Measurements from ENCODE around the gene KANK3. TPM values are rescaled to one million over a fixed set of nuclear protein-coding genes. Genes with fewer than 3 reads are reported as not detected.

KANK3 gene
- total and polyA plus RNA-seq, 3 experiments from 2014 or later: 0.97 to 3.6 (median 1.1) TPM

DNA sequence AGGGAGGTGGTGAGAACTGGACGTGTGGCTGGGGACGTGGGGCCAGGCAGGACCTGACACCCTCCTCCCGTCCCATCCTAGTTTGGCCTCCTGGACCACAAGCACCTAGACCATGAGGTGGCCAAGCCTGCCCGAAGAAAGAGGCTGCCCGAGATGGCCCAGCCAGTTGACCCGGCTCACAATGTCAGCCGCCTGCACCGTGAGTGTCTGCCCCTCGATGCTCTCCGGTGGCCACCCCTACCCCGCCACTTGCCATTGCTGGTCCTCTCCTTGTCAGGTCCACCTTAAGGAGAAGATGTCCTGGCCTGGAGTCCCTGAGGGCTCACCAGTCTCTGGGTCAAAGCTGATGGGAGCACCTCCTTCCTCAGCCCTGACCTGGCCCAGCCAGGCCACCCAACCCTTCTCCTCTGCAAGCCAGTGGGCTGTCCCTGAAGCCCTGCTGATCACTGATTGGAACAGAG is 23.1 kb upstream of the KANK3 start:
- Histone ChIP-seq H3K27me3 (ENCODE audit: insufficient read depth, low read length, poor library complexity, severe bottlenecking) (peaks cover 12% of the 10 kb centered on the region), H3K4me3 (ENCODE audit: low read length) (no peak overlapping the region), H3K9me3 (ENCODE audit: low read length) (no peaks in the 10 kb centered on the region), H3K36me3 (ENCODE audit: insufficient read depth, low read length) (no peaks in the 10 kb centered on the region), H3K27ac (ENCODE audit: low read depth, low read length) (no peak overlapping the region), H3K4me1 (ENCODE audit: insufficient read depth, low read length) (peaks cover 5% of the 10 kb centered on the region)
- H3K27ac Mint-ChIP-seq: no peak overlapping the region
- DNase-seq: no peak
- peaks cover 26 to 51% of the 10 kb centered on the region in 2 donors for H3K27me3 Mint-ChIP-seq
- H3K4me1 Mint-ChIP-seq: peaks cover 4 to 15% (median 14%) of the 10 kb centered on the region in 3 donors
- H3K9me3 Mint-ChIP-seq: no peaks in the 10 kb centered on the region
- peak overlapping the region in 2 of 7 donors; percentile 5 to 24 for H3K4me3 Mint-ChIP-seq
- ChIA-PET POLR2A (no interaction called here), CTCF (interaction anchor here (2.2 kb wide), 1 partner anchor 12 kb away, joined by 11 read pairs; no protein-coding TSS in a partner anchor)
- H3K36me3 Mint-ChIP-seq: no peaks in the 10 kb centered on the region

GRCh38 chr19:8363803-8364771 is 21.0 kb upstream of the KANK3 start, which contains the start of gene ANGPTL4:
Gene ANGPTL4, plus strand, starts transcription at chr19:8364155. Its CDS starts 167 bp downstream, at chr19:8364322.
- POLR2A ChIA-PET: interaction anchor here (0.6 to 1.0 kb wide), 2 partner anchors 70 to 269 kb away, joined by 3 read pairs; no protein-coding TSS in a partner anchor
- DNase-seq: peak in 4 of 5 donors; percentile 13 to 58 (median 30)
- H3K27me3 Mint-ChIP-seq: peaks cover 29 to 53% of the 10 kb centered on the region in 2 donors

GRCh38 chr19:8361921-8362793 is 19.1 kb upstream of the KANK3 start:
- H3K36me3 ChIP-seq (ENCODE audit: insufficient read depth, low read length): no peaks in the 10 kb centered on the region
- POLR2A ChIA-PET: interaction anchor here (0.6 kb wide), 1 partner anchor 18 kb away, joined by 3 read pairs; no protein-coding TSS in a partner anchor
- no peak for DNase-seq
- peaks cover 26 to 38% of the 10 kb centered on the region in 2 donors for H3K27me3 Mint-ChIP-seq
- H3K4me3 Mint-ChIP-seq: peak overlapping the region in 1 of 7 donors; percentile 24
- peaks cover 12% of the 10 kb centered on the region for H3K27me3 ChIP-seq (ENCODE audit: insufficient read depth, low read length, poor library complexity, severe bottlenecking)
- H3K4me3 ChIP-seq (ENCODE audit: low read length): no peak overlapping the region
- no peaks in the 10 kb centered on the region for H3K36me3 Mint-ChIP-seq
- no peak overlapping the region for H3K27ac Mint-ChIP-seq
- H3K9me3 Mint-ChIP-seq: peaks cover 0 to 2% (median 0%) of the 10 kb centered on the region in 5 donors
- no peak overlapping the region for H3K27ac ChIP-seq (ENCODE audit: low read depth, low read length)
- peaks cover 4 to 15% (median 14%) of the 10 kb centered on the region in 3 donors for H3K4me1 Mint-ChIP-seq
- no peaks in the 10 kb centered on the region for H3K9me3 ChIP-seq (ENCODE audit: low read length)
- H3K4me1 ChIP-seq (ENCODE audit: insufficient read depth, low read length): peaks cover 5% of the 10 kb centered on the region
- CTCF ChIA-PET: interaction anchor here (2.1 kb wide), 1 partner anchor 8 kb away, joined by 6 read pairs; no protein-coding TSS in a partner anchor

More at GRCh38 chr19:8363803-8364771, 21.0 kb upstream of the KANK3 start, which contains the start of gene ANGPTL4:
- Histone ChIP-seq H3K27ac (ENCODE audit: low read depth, low read length) (no peak within 1 kb of the TSS), H3K27me3 (ENCODE audit: insufficient read depth, low read length, poor library complexity, severe bottlenecking) (peaks cover 12% of the 10 kb centered on the region), H3K36me3 (ENCODE audit: insufficient read depth, low read length) (no peaks in the 10 kb centered on the region), H3K4me1 (ENCODE audit: insufficient read depth, low read length) (peaks cover 5% of the 10 kb centered on the region), H3K9me3 (ENCODE audit: low read length) (no peaks in the 10 kb centered on the region), H3K4me3 (ENCODE audit: low read length) (peak within 1 kb of the TSS; percentile 26)
- peak within 1 kb of the TSS; percentile 2 to 91 (median 84) for H3K4me3 Mint-ChIP-seq
- peaks cover 4 to 15% (median 14%) of the 10 kb centered on the region in 3 donors for H3K4me1 Mint-ChIP-seq
- CTCF ChIA-PET: interaction anchor here (1.0 to 1.1 kb wide), 2 partner anchors 34 to 50 kb away, joined by 3 read pairs; no protein-coding TSS in a partner anchor
- H3K9me3 Mint-ChIP-seq: no peaks in the 10 kb centered on the region
- H3K36me3 Mint-ChIP-seq: no peaks in the 10 kb centered on the region
- H3K27ac Mint-ChIP-seq: peak within 1 kb of the TSS in 4 of 8 donors; percentile 28 to 92 (median 53)

DNA sequence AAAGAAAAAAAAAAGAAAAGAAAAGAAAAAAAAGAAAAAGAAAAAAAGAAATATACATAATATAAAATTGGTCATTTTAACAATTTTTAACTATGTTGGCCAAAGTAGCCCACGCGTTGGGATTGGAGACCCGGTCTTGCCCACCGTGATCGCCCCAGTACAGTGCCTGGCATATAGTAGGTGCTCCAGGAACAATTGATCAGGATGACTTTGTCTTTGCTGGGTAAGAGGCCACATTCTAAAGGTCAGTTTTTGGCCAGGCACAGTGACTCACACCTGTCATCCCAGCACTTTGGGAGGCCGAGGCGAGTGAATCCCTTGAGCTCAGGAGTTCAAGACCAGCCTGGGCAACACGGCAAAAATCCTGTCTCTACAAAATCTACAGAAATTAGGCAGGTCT is 17.1 kb upstream of the KANK3 start:
- POLR2A ChIA-PET: no interaction called here
- Histone ChIP-seq H3K27me3 (ENCODE audit: insufficient read depth, low read length, poor library complexity, severe bottlenecking) (peaks cover 12% of the 10 kb centered on the region), H3K36me3 (ENCODE audit: insufficient read depth, low read length) (no peaks in the 10 kb centered on the region), H3K27ac (ENCODE audit: low read depth, low read length) (no peak overlapping the region), H3K4me1 (ENCODE audit: insufficient read depth, low read length) (peaks cover 5% of the 10 kb centered on the region), H3K9me3 (ENCODE audit: low read length) (no peaks in the 10 kb centered on the region), H3K4me3 (ENCODE audit: low read length) (no peak overlapping the region)
- Mint-ChIP-seq H3K27me3 (peaks cover 14 to 23% of the 10 kb centered on the region in 2 donors), H3K9me3 (peaks cover 0 to 2% (median 0%) of the 10 kb centered on the region in 5 donors), H3K4me3 (no peak overlapping the region), H3K27ac (no peak overlapping the region), H3K36me3 (no peaks in the 10 kb centered on the region), H3K4me1 (peaks cover 4 to 15% (median 14%) of the 10 kb centered on the region in 3 donors)
- CTCF ChIA-PET: interaction anchor here (1.1 kb wide), 1 partner anchor 10 kb away, joined by 3 read pairs; no protein-coding TSS in a partner anchor
- DNase-seq: no peak

DNA sequence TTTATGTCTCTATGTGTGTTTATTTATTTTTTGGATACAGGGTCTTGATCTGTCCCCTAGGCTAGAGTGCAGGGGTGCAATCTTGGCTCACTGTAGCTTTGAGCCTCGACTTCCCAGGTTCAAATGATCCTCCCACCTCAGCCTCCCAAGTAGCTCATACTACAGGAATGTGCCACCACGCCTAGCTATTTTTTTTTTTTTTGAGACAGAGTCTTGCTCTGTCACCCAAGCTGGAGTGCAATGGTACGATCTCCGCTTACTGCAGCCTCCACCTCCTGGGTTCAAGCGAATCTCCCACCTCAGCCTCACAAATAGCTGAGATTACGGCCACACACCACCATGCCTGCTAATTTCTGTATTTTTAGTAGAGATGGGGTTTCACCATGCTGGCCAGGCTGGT is 15.9 kb upstream of the KANK3 start:
- no peak overlapping the region for H3K27ac Mint-ChIP-seq
- Histone ChIP-seq H3K27me3 (ENCODE audit: insufficient read depth, low read length, poor library complexity, severe bottlenecking) (peaks cover 12% of the 10 kb centered on the region), H3K9me3 (ENCODE audit: low read length) (no peaks in the 10 kb centered on the region), H3K4me3 (ENCODE audit: low read length) (no peak overlapping the region), H3K4me1 (ENCODE audit: insufficient read depth, low read length) (peaks cover 8% of the 10 kb centered on the region), H3K36me3 (ENCODE audit: insufficient read depth, low read length) (no peaks in the 10 kb centered on the region), H3K27ac (ENCODE audit: low read depth, low read length) (no peak overlapping the region)
- no peak overlapping the region for H3K4me3 Mint-ChIP-seq
- no peak for DNase-seq
- no peaks in the 10 kb centered on the region for H3K36me3 Mint-ChIP-seq
- H3K27me3 Mint-ChIP-seq: peaks cover 12 to 20% of the 10 kb centered on the region in 2 donors
- ChIA-PET POLR2A (interaction anchor here (0.6 kb wide), 1 partner anchor 91 kb away, joined by 6 read pairs; no protein-coding TSS in a partner anchor), CTCF (no interaction called here)
- peaks cover 0 to 2% (median 0%) of the 10 kb centered on the region in 5 donors for H3K9me3 Mint-ChIP-seq
- H3K4me1 Mint-ChIP-seq: peaks cover 2 to 13% (median 12%) of the 10 kb centered on the region in 3 donors

- no peak for DNase-seq
- H3K27me3 ChIP-seq (ENCODE audit: insufficient read depth, low read length, poor library complexity, severe bottlenecking): peaks cover 4% of the 10 kb centered on the region
These were observed 14.0 kb upstream of the KANK3 start for GRCh38 chr19:8357007-8357521.

More at GRCh38 chr19:8357007-8357521, 14.0 kb upstream of the KANK3 start:
- H3K36me3 Mint-ChIP-seq: no peaks in the 10 kb centered on the region
- POLR2A ChIA-PET: no interaction called here
- peaks cover 2 to 4% (median 3%) of the 10 kb centered on the region in 3 donors for H3K4me1 Mint-ChIP-seq
- no peaks in the 10 kb centered on the region for H3K36me3 ChIP-seq (ENCODE audit: insufficient read depth, low read length)
- H3K27ac Mint-ChIP-seq: peak overlapping the region in 1 of 8 donors; percentile 47
- CTCF ChIA-PET: interaction anchor here (1.5 kb wide), 1 partner anchor 48 kb away, joined by 3 read pairs; no protein-coding TSS in a partner anchor
- no peaks in the 10 kb centered on the region for H3K9me3 ChIP-seq (ENCODE audit: low read length)
- H3K27ac ChIP-seq (ENCODE audit: low read depth, low read length): no peak overlapping the region
- no peak overlapping the region for H3K4me3 Mint-ChIP-seq
- no peak overlapping the region for H3K4me3 ChIP-seq (ENCODE audit: low read length)
- peaks cover 0 to 2% (median 0%) of the 10 kb centered on the region in 5 donors for H3K9me3 Mint-ChIP-seq
- H3K4me1 ChIP-seq (ENCODE audit: insufficient read depth, low read length): peaks cover 6% of the 10 kb centered on the region
- H3K27me3 Mint-ChIP-seq: peaks cover 10 to 15% of the 10 kb centered on the region in 2 donors

All from CD8-positive, alpha-beta memory T cell (primary cell).